HepG2 (cell line): ENCODE data around the gene ZFAND6. TPM values are rescaled to one million over a fixed set of nuclear protein-coding genes. Genes with fewer than 3 reads are reported as not detected.

Source experiments
- ATAC-seq: fragments of 200-7000 bp; cut with Tn5 transposase; 3 replicates; pipeline ENCODE4 v1.9.1; 2020; ENCODE audit warnings: mild to moderate bottlenecking, moderate library complexity
- BruUV-seq: library from RNA; stranded (reverse); fragments of 400-500 nt; replicated peaks from 2 replicates; lab custom pipeline; 2021; lab: Mats Ljungman, UMichigan
- CTCF ChIA-PET: fragments of 300-600 bp; formaldehyde crosslinking; extraction: SDS; loops from one replicate; lab custom pipeline; 2021; ENCODE audit warnings: low total read pairs, inconsistent platforms, low intra/inter-chr PET ratio; lab: Yijun Ruan, JAX
- POLR2A ChIA-PET: fragments of 350-600 bp; sonication (Branson Sonifier 250); formaldehyde crosslinking; loops from one replicate; lab custom pipeline; 2020; ENCODE audit warnings: antibody characterized with exemption, inconsistent platforms; lab: Yijun Ruan, JAX
- DNase-seq: peaks from one replicate; pipeline ENCODE4 v3.0.0-alpha.2; 2015; ENCODE audit warnings: low spot score
- FAIRE-seq: peaks from 3 replicates; lab custom pipeline; 2011; peaks lifted over from hg19 to GRCh38; lab: Jason Lieb, UNC
- H2AFZ ChIP-seq: one replicate; pipeline ENCODE4 v1.6.1; 2011; ENCODE audit warnings: low read length, inconsistent platforms
- H3K27ac ChIP-seq: fragments of 300-600 bp; 3 replicates; pipeline ENCODE4 v1.8.0; 2011; ENCODE audit warnings: mixed run types, mild to moderate bottlenecking, mixed read lengths, low read length, inconsistent platforms; ENCODE audit not compliant: insufficient read depth; ENCODE audit errors: extremely low read length
- H3K27me3 ChIP-seq, 2 experiments: fragments of 200-600 bp in 1 of 2; 2 replicates in 1 of 2; 3 replicates in 1 of 2; pipeline versions ENCODE4 v1.6.0 to v1.8.0; 2011; ENCODE audit warnings: low read length in 2 of 2, mild to moderate bottlenecking in 2 of 2, moderate library complexity in 2 of 2, inconsistent platforms in 1 of 2; ENCODE audit not compliant: insufficient read depth in 2 of 2, control insufficient read depth in 1 of 2
- H3K36me3 ChIP-seq, 2 experiments: fragments of 200-600 bp in 1 of 2; replicated peaks in 1 of 2; 2 replicates in 1 of 2; 3 replicates in 1 of 2; pipeline versions ENCODE4 v1.5.1 to v1.8.0; 2011; ENCODE audit warnings: low read length in 2 of 2, inconsistent platforms in 1 of 2; ENCODE audit not compliant: insufficient read depth in 2 of 2, control insufficient read depth in 1 of 2
- H3K4me1 ChIP-seq: 2 replicates; pipeline ENCODE4 v1.5.1; 2012; ENCODE audit warnings: low read length, inconsistent platforms; ENCODE audit not compliant: insufficient read depth
- H3K4me2 ChIP-seq: 2 replicates; pipeline ENCODE4 v1.6.0; 2011; ENCODE audit warnings: low read depth, low read length, inconsistent platforms
- H3K4me3 ChIP-seq, 3 experiments: fragments of 200-600 bp in 1 of 3; sonication (generic), shearing (Covaris generic) in 1 of 3; replicated peaks in 1 of 3; 2 replicates each; pipeline ENCODE4 v1.5.1; 2011 to 2016; ENCODE audit warnings: low read length in 3 of 3, inconsistent platforms in 2 of 3, low read depth in 2 of 3, mild to moderate bottlenecking in 2 of 3, control low read depth in 1 of 3, mixed read lengths in 1 of 3; ENCODE audit not compliant: insufficient read depth in 1 of 3
- H3K79me2 ChIP-seq: one replicate; pipeline ENCODE4 v1.6.1; 2011; ENCODE audit warnings: low read length, inconsistent platforms; ENCODE audit not compliant: insufficient read depth
- H3K9ac ChIP-seq: 2 replicates; pipeline ENCODE4 v1.6.0; 2011; ENCODE audit warnings: mild to moderate bottlenecking, low read depth, low read length, inconsistent platforms; ENCODE audit not compliant: insufficient read depth
- H3K9me3 ChIP-seq: 2 replicates; pipeline ENCODE4 v1.5.1; 2012; ENCODE audit warnings: mild to moderate bottlenecking, low read length
- H4K20me1 ChIP-seq: 2 replicates; pipeline ENCODE4 v1.6.0; 2011; ENCODE audit warnings: inconsistent platforms, mild to moderate bottlenecking, low read length, moderate library complexity; ENCODE audit not compliant: insufficient read depth
- CCDC6 ChIP-seq: sonication (generic); formaldehyde crosslinking; IDR thresholded peaks from 2 replicates; pipeline ENCODE4 v1.8.1; 2022; ENCODE audit warnings: mild to moderate bottlenecking, missing genetic modification reagents, moderate library complexity
- ELF4 ChIP-seq: sonication (generic); formaldehyde crosslinking; IDR thresholded peaks from 2 replicates; pipeline ENCODE4 v1.5.0; 2020; ENCODE audit warnings: missing genetic modification reagents, mild to moderate bottlenecking, moderate library complexity, borderline replicate concordance
- KAT8 ChIP-seq: IDR thresholded peaks from 2 replicates; pipeline ENCODE4 v1.6.1; 2016; ENCODE audit warnings: missing genetic modification reagents, missing compliant biosample characterization
- KDM6A ChIP-seq: IDR thresholded peaks from 2 replicates; pipeline ENCODE4 v1.6.1; 2016; ENCODE audit warnings: low read depth
- TEAD3 ChIP-seq: optimal IDR thresholded peaks from 2 replicates; pipeline ENCODE3; 2016; ENCODE audit warnings: borderline replicate concordance
- ZBTB21 ChIP-seq: sonication (generic); formaldehyde crosslinking; IDR thresholded peaks from 2 replicates; pipeline ENCODE4 v1.4.0; 2020; ENCODE audit warnings: missing genetic modification reagents
- ZFX ChIP-seq: sonication (generic); formaldehyde crosslinking; IDR thresholded peaks from 2 replicates; pipeline ENCODE4 v1.4.0; 2020; ENCODE audit warnings: mild to moderate bottlenecking, low read depth, missing genetic modification reagents, moderate library complexity
- ZNF143 ChIP-seq: sonication (generic); formaldehyde crosslinking; IDR thresholded peaks from 2 replicates; pipeline ENCODE4 v1.4.0; 2020; ENCODE audit warnings: missing genetic modification reagents
- ZNF24 ChIP-seq: fragments of 450-650 bp; IDR thresholded peaks from 2 replicates; pipeline ENCODE4 v1.6.1; 2017; ENCODE audit warnings: antibody characterized with exemption, mild to moderate bottlenecking
- WGBS: methylation state at CpG from one replicate; pipeline ENCODE4 v1.1.6; 2017; ENCODE audit warnings: low lambda C conversion rate; 5-methylcytosine and 5-hydroxymethylcytosine counted together
- in situ Hi-C: cut with HindIII; loops from 2 replicates; pipeline ENCODE4 v1.10.0; 2017; ENCODE audit warnings: low pct_unique_long_range_greater_than_20kb; ENCODE audit not compliant: extremely low pct_ligation_motif_present
- intact Hi-C: fragments of 100-400 bp; cut with micrococcal nuclease; formaldehyde crosslinking; loops from one replicate; pipeline ENCODE4 v1.10.0; 2022; ENCODE audit not compliant: unreplicated experiment
- polyA plus RNA-seq, 8 experiments: library from polyadenylated mRNA; depleted of rRNA in 3 of 8; stranded (reverse) in 7 of 8; unstranded in 1 of 8; fragments of >200 nt; fragmentation: Illumina TruSeq in 4 of 8; extraction: Trizol in 4 of 8; gene quantifications; 2 replicates each; pipeline versions ENCODE4 v1.2.1 to v1.2.3, GENCODE V29; 2011 to 2016; ENCODE audit warnings: low read depth in 4 of 8, missing spikeins in 1 of 8, mixed read lengths in 1 of 8; ENCODE audit not compliant: insufficient read depth in 1 of 8
- total RNA-seq, 5 experiments: library from RNA; depleted of rRNA; stranded (reverse); fragments of >200 nt; fragmentation: Illumina TruSeq; extraction: Trizol; gene quantifications; 2 replicates each; pipeline ENCODE4 v1.2.3, GENCODE V29; 2016; ENCODE audit warnings: low read depth in 1 of 5
- TF ChIP-seq, protein P1 (sequence below): sonication (generic); formaldehyde crosslinking; IDR thresholded peaks from 2 replicates; pipeline ENCODE4 v1.5.0; 2020; ENCODE audit warnings: missing genetic modification reagents, mild to moderate bottlenecking, borderline replicate concordance

Gene ZFAND6
- total and polyA plus RNA-seq, 2 of the 13 experiments (the other 11 are each of a cell fraction or from before 2014, with no cell fraction given) = 84.2 to 115 TPM

DNA sequence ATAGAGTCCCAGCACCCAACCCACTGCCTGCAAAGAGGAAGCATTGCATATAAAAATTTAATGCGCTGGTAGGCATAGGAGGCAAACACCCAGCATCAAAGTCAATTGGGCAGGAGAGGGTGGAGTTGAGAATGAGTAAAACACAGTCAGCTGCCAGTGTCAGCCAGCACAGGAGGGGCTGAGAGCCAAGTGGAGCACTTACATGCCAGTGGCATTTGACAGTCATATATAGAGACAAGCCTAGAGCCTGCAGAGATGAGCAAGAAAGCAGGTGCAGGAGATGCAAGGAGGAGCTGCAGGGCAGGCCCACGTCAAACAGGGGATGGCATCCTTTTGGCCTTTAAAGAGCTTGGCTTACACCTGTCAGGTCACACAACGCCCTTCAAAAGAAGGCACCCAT, 27.6 kb upstream of the ZFAND6 start:
- ATAC-seq (no peak), DNase-seq (no peak), FAIRE-seq (no peak)
- Histone ChIP-seq H2AFZ (no peak overlapping the region), H3K9ac (no peak overlapping the region), H3K4me3 (no peak overlapping the region), H3K4me2 (no peak overlapping the region), H3K9me3 (no peaks in the 10 kb centered on the region), H3K36me3 (no peaks in the 10 kb centered on the region), H3K4me1 (peaks cover 21% of the 10 kb centered on the region), H3K27me3 (peaks cover 0 to 3% of the 10 kb centered on the region in 2 experiments; a peak in 1 of 5 replicates), H3K27ac (no peak overlapping the region), H3K79me2 (no peaks in the 10 kb centered on the region), H4K20me1 (no peaks in the 10 kb centered on the region)
- WGBS = 65% methylated on average over 3 of the region's 3 CpGs
- intact Hi-C loops = no loop called here
- in situ Hi-C loops = no loop called here
- CTCF ChIA-PET = no interaction called here
- no peak for TF ChIP-seq TEAD3 (CRISPR knock-in tag)
- POLR2A ChIA-PET = no interaction called here
- BruUV-seq = no TSS peak

DNA sequence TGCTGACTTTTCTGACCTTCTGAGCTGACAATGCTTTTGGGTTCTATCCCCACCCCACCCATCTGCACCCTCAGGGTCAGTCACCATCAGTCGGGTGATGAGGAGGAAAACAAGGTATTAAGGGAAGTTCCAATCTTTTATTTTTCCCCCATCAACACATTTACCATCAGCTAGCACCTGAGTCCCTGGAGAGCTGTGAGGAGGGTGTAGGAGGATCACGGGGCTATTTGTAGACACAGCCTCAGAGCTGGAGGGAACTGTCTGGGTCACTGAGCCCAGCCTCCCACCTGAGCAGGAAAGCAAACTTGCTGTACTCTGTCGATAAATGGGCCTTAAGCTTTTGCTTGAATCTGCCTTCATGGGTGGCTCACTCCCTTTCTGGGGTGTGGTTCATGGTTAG, 24.8 kb upstream of the ZFAND6 start:
- ChIA-PET POLR2A (no interaction called here), CTCF (no interaction called here)
- intact Hi-C loops = no loop called here
- no peaks in the 10 kb centered on the region for H3K9me3 ChIP-seq
- ATAC-seq = no peak
- no peak overlapping the region for H2AFZ ChIP-seq
- no TSS peak for BruUV-seq
- H3K79me2 ChIP-seq = no peaks in the 10 kb centered on the region
- no peak overlapping the region for H3K27ac ChIP-seq
- H3K9ac ChIP-seq = no peak overlapping the region
- TF ChIP-seq ELF4 (CRISPR knock-in tag) = no peak
- TF ChIP-seq ZFX = no peak
- no peak for TF ChIP-seq ZNF24
- no peak for TF ChIP-seq ZBTB21 (CRISPR knock-in tag)
- no peak for TF ChIP-seq KAT8 (CRISPR knock-in tag)
- no peak for TF ChIP-seq ZNF143 (CRISPR knock-in tag)
- TF ChIP-seq CCDC6 (CRISPR knock-in tag) = no peak
- no peak for TF ChIP-seq KDM6A (CRISPR knock-in tag)
- TF ChIP-seq, protein P1, sequence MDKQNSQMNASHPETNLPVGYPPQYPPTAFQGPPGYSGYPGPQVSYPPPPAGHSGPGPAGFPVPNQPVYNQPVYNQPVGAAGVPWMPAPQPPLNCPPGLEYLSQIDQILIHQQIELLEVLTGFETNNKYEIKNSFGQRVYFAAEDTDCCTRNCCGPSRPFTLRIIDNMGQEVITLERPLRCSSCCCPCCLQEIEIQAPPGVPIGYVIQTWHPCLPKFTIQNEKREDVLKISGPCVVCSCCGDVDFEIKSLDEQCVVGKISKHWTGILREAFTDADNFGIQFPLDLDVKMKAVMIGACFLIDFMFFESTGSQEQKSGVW = no peak
- TF ChIP-seq, all 625 proteins: peak for 0
- Histone ChIP-seq H3K4me1 (peaks cover 37% of the 10 kb centered on the region), H4K20me1 (no peaks in the 10 kb centered on the region), H3K4me3 (no peak overlapping the region), H3K36me3 (no peaks in the 10 kb centered on the region), H3K27me3 (peaks cover 0 to 3% of the 10 kb centered on the region in 2 experiments; a peak in 1 of 5 replicates), H3K4me2 (no peak overlapping the region)
- in situ Hi-C loops = no loop called here
- DNase-seq (no peak), FAIRE-seq (no peak)
- 33% methylated on average over 3 of the region's 3 CpGs for WGBS
